PC-3 (cell line): ENCODE results near the gene GP9. TPM values are rescaled to one million over a fixed set of nuclear protein-coding genes. Genes with fewer than 3 reads are reported as not detected.

ENCODE experiments used
- ATAC-seq: fragments of 200-7000 bp; cut with Tn5 transposase; 2 replicates; pipeline ENCODE4 v1.9.1; 2020; ENCODE audit warnings: mild to moderate bottlenecking, moderate library complexity
- BruUV-seq: library from RNA; stranded (reverse); fragments of 400-500 nt; replicated peaks from 2 replicates; lab custom pipeline; 2021; lab: Mats Ljungman, UMichigan
- CTCF ChIA-PET: fragments of 300-600 bp; sonication (Branson Sonifier 250); formaldehyde crosslinking; loops from one replicate; lab custom pipeline; 2022; ENCODE audit warnings: antibody characterized with exemption; lab: Charles Lee
- POLR2A ChIA-PET: fragments of 300-600 bp; sonication (Branson Sonifier 250); formaldehyde crosslinking; loops from one replicate; lab custom pipeline; 2022; ENCODE audit warnings: antibody characterized with exemption; ENCODE audit not compliant: unreplicated experiment; lab: Charles Lee
- DNase-seq: peaks from one replicate; pipeline ENCODE4 v3.0.0-alpha.2; 2015
- H2AFZ ChIP-seq: fragments of 300-600 bp; sonication (generic); 2 replicates; pipeline ENCODE4 v1.6.0; 2016; ENCODE audit warnings: antibody characterized with exemption, low read length
- H3F3A ChIP-seq: fragments of 300-600 bp; sonication (generic); one replicate; pipeline ENCODE4 v1.6.0; 2017; ENCODE audit warnings: antibody characterized with exemption, low read length, control low read depth, mild to moderate bottlenecking; ENCODE audit not compliant: unreplicated experiment
- H3K27ac ChIP-seq: fragments of 300-600 bp; sonication (generic); 2 replicates; pipeline ENCODE4 v1.5.1; 2016; ENCODE audit warnings: mild to moderate bottlenecking, low read length
- H3K27me3 ChIP-seq: fragments of 300-600 bp; sonication (generic); 2 replicates; pipeline ENCODE4 v1.6.1; 2016; ENCODE audit warnings: low read length, mixed read lengths
- H3K36me3 ChIP-seq: fragments of 300-600 bp; sonication (generic); 2 replicates; pipeline ENCODE4 v1.6.1; 2016; ENCODE audit warnings: low read depth, mixed run types, low read length, mixed read lengths
- H3K4me1 ChIP-seq: fragments of 300-600 bp; sonication (generic); 2 replicates; pipeline ENCODE4 v1.5.1; 2016; ENCODE audit warnings: low read length; ENCODE audit not compliant: insufficient read depth
- H3K4me2 ChIP-seq: fragments of 300-600 bp; sonication (generic); 2 replicates; pipeline ENCODE4 v1.6.0; 2016; ENCODE audit warnings: low read length
- H3K4me3 ChIP-seq: fragments of 300-600 bp; sonication (generic); 2 replicates; pipeline ENCODE4 v1.5.1; 2016; ENCODE audit warnings: mild to moderate bottlenecking, low read length, mixed read lengths
- H3K79me2 ChIP-seq: fragments of 300-600 bp; sonication (generic); 2 replicates; pipeline ENCODE4 v1.6.1; 2017; ENCODE audit warnings: low read length, mixed read lengths
- H3K9ac ChIP-seq: fragments of 300-600 bp; sonication (generic); 2 replicates; pipeline ENCODE4 v1.6.0; 2016; ENCODE audit warnings: mild to moderate bottlenecking, low read length
- H3K9me2 ChIP-seq: fragments of 300-600 bp; sonication (generic); replicated peaks from 2 replicates; pipeline ENCODE4 v1.6.1; 2016; ENCODE audit warnings: mixed run types, low read length, mixed read lengths
- H3K9me3 ChIP-seq: fragments of 300-600 bp; sonication (generic); 2 replicates; pipeline ENCODE4 v1.6.1; 2016; ENCODE audit warnings: low read length, mixed read lengths
- H4K20me1 ChIP-seq: fragments of 300-600 bp; sonication (generic); 2 replicates; pipeline ENCODE4 v1.6.1; 2016; ENCODE audit warnings: low read length, mixed read lengths
- CTCF ChIP-seq: fragments of 300-600 bp; sonication (generic); conservative IDR thresholded peaks from 2 replicates; pipeline ENCODE4 v1.5.1; 2017; ENCODE audit warnings: antibody characterized with exemption, low read depth, mild to moderate bottlenecking, low read length
- EZH2 ChIP-seq: fragments of 300-600 bp; sonication (generic); IDR thresholded peaks from one replicate; pipeline ENCODE4 v1.6.1; 2017; ENCODE audit warnings: antibody characterized with exemption, mild to moderate bottlenecking, low read length; ENCODE audit not compliant: unreplicated experiment
- EZH2phosphoT487 ChIP-seq: fragments of 300-600 bp; sonication (generic); IDR thresholded peaks from 2 replicates; pipeline ENCODE4 v1.6.1; 2018; ENCODE audit warnings: mild to moderate bottlenecking, antibody characterized with exemption, low read length, borderline replicate concordance
- intact Hi-C: fragments of 100-400 bp; cut with micrococcal nuclease; formaldehyde crosslinking; loops from 2 replicates; pipeline ENCODE4 v1.9.0; 2023
- total RNA-seq: library from RNA; depleted of rRNA; stranded (reverse); fragments of >200 nt; gene quantifications from 2 replicates; pipeline ENCODE4 v1.2.3, GENCODE V29; 2014

The GP9 gene
- total RNA-seq, 1 experiment from 2014 or later, result not detected

DNA sequence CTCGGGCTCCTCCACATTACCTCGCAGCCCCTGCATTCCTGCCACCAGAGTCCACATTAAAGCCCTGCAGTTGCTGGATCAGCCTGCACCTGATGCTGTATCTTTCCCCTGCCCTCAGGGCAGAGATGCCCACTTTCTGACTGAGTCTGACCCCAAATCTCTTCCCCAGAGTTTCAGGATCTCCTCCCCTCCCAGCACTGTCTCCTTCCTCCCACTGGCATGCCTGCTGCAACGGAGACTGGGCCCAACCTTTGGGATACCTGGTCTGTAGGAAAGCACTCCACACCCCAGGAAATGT lies 20.6 kb upstream of the GP9 start:
- H3K27ac ChIP-seq, result no peak overlapping the region
- no peak for TF ChIP-seq EZH2
- TF ChIP-seq CTCF, result no peak
- no peak for ATAC-seq
- no peaks in the 10 kb centered on the region for H4K20me1 ChIP-seq
- no peak overlapping the region for H3K9ac ChIP-seq
- no peaks in the 10 kb centered on the region for H3K9me2 ChIP-seq
- 0 out of 2 replicates have a peak, but pooled peaks cover 6% of the 10 kb centered on the region for H3K27me3 ChIP-seq
- H3K4me2 ChIP-seq, result no peak overlapping the region
- H3K4me1 ChIP-seq, result no peaks in the 10 kb centered on the region
- H3F3A ChIP-seq, result no peaks in the 10 kb centered on the region
- no TSS peak for BruUV-seq
- POLR2A ChIA-PET, result no interaction called here
- intact Hi-C loops, result no loop called here
- no peaks in the 10 kb centered on the region for H3K36me3 ChIP-seq
- no peak overlapping the region for H3K4me3 ChIP-seq
- no peak for DNase-seq
- no peak overlapping the region for H2AFZ ChIP-seq
- H3K79me2 ChIP-seq, result no peaks in the 10 kb centered on the region
- CTCF ChIA-PET, result no interaction called here
- H3K9me3 ChIP-seq, result no peaks in the 10 kb centered on the region

DNA sequence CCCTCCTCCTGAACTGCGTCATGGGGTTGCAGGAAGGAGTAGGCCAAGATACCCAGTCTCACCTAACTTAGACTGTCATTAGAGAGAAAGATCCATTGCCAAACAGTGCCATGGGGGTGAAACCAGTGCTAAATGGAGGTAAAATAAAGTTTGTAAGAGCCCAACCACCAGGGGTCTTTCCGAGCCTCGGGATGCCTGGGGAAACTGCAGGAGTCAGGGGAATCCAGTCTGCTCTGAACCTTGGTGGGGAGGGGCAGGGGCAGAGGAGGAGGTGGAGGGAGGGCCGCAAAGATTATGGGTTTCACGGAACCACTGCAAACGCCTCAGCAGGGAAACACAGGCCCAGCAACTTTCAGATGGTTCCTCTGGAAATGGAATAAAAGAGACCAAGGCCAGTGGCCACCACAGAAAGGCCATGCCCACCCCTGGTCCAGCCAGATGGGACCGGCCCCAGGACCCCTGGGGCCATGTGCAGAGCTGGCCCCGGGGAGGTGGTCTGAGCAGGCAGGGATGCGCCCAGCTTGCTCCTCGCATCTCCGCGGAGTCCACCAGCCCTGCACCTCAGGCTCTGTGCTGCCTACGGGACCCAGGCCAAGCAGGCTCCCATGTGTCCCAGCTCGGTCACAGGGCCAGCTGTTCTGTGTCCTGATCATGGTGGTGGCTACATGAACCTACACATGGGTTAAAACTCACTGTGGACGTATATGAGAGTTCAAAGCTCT lies 19.8 kb upstream of the GP9 start:
- Histone ChIP-seq H2AFZ (no peak overlapping the region), H3K27ac (no peak overlapping the region), H3K4me1 (no peaks in the 10 kb centered on the region), H3K4me3 (no peak overlapping the region), H4K20me1 (no peaks in the 10 kb centered on the region), H3K79me2 (no peaks in the 10 kb centered on the region), H3K36me3 (no peaks in the 10 kb centered on the region), H3K4me2 (no peak overlapping the region), H3K9me3 (no peaks in the 10 kb centered on the region), H3F3A (no peaks in the 10 kb centered on the region), H3K9me2 (no peaks in the 10 kb centered on the region), H3K27me3 (0 out of 2 replicates have a peak, but pooled peaks cover 6% of the 10 kb centered on the region), H3K9ac (no peak overlapping the region)
- ChIA-PET CTCF (no interaction called here), POLR2A (no interaction called here)
- BruUV-seq, result no TSS peak
- DNase-seq (no peak), ATAC-seq (no peak)
- no peak for TF ChIP-seq EZH2phosphoT487
- no peak for TF ChIP-seq EZH2
- TF ChIP-seq CTCF, result no peak
- intact Hi-C loops, result no loop called here

GRCh38 chr3:129045675-129046036 lies 14.9 kb upstream of the GP9 start:
- intact Hi-C loops, result no loop called here
- H3K36me3 ChIP-seq, result no peaks in the 10 kb centered on the region
- no peak overlapping the region for H3K4me3 ChIP-seq
- ChIA-PET POLR2A (no interaction called here), CTCF (no interaction called here)
- no peaks in the 10 kb centered on the region for H3K79me2 ChIP-seq
- H3F3A ChIP-seq, result no peaks in the 10 kb centered on the region
- H2AFZ ChIP-seq, result no peak overlapping the region
- no peaks in the 10 kb centered on the region for H3K9me2 ChIP-seq
- DNase-seq, result no peak
- no peak for TF ChIP-seq EZH2
- TF ChIP-seq EZH2phosphoT487, result no peak
- no peak for TF ChIP-seq CTCF
- no peaks in the 10 kb centered on the region for H4K20me1 ChIP-seq
- ATAC-seq, result no peak
- H3K4me2 ChIP-seq, result no peak overlapping the region
- H3K9me3 ChIP-seq, result no peaks in the 10 kb centered on the region
- H3K27me3 ChIP-seq, result 0 out of 2 replicates have a peak, but pooled peaks cover 6% of the 10 kb centered on the region
- H3K27ac ChIP-seq, result no peak overlapping the region
- BruUV-seq, result no TSS peak
- H3K4me1 ChIP-seq, result no peaks in the 10 kb centered on the region
- H3K9ac ChIP-seq, result no peak overlapping the region
